ENCODE results near the gene OAS2. TPM values are rescaled to one million over a fixed set of nuclear protein-coding genes. Genes with fewer than 3 reads are reported as not detected.

OAS2 gene
- total and polyA plus RNA-seq, 9 of the 15 experiments (the other 6 are each of a cell fraction or from before 2014, with no cell fraction given) = 0.13 to 0.85 TPM; not detected in 7

DNA sequence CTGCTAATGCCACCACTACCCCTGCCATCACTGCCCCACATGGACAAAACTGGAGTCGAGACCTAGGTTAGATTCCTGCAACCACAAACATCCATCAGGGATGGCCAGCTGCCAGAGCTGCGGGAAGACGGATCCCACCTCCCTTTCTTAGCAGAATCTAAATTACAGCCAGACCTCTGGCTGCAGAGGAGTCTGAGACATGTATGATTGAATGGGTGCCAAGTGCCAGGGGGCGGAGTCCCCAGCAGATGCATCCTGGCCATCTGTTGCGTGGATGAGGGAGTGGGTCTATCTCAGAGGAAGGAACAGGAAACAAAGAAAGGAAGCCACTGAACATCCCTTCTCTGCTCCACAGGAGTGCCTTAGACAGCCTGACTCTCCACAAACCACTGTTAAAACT is 7.1 kb upstream of the OAS2 start:
- no TSS peak for BruUV-seq (replicated peaks)
- in situ Hi-C loops (cut with MboI) = no loop called here
- Histone ChIP-seq H3K79me2 (ENCODE audit: control insufficient read depth, insufficient read depth, low read length) (no peaks in the 10 kb centered on the region), H3K27ac (ENCODE audit: extremely low read depth, low read depth, low read length) (no peak overlapping the region), H3K4me1 (replicated peaks in 1 of 2; ENCODE audit: control insufficient read depth in 2 of 2, insufficient read depth in 2 of 2, low read length in 2 of 2) (no peaks in the 10 kb centered on the region), H3K9me1 (ENCODE audit: control insufficient read depth, insufficient read depth, low read length) (peaks cover 2% of the 10 kb centered on the region), H3K4me3 (no peak overlapping the region), H2AFZ (ENCODE audit: low read depth, low read length) (no peak overlapping the region), H3K9ac (ENCODE audit: insufficient read depth in 1 of 2, low read depth in 2 of 2, low read length in 2 of 2) (no peak overlapping the region), H3K27me3 (ENCODE audit: control insufficient read depth in 2 of 2, insufficient read depth in 2 of 2, low read length in 2 of 2) (peaks cover 0 to 33% of the 10 kb centered on the region in 2 experiments; a peak in 2 of 5 replicates), H3K36me3 (ENCODE audit: control insufficient read depth, insufficient read depth, low read length) (no peaks in the 10 kb centered on the region), H3K9me3 (replicated peaks; ENCODE audit: control insufficient read depth, insufficient read depth, low read depth, low read length) (no peaks in the 10 kb centered on the region), H3K4me2 (ENCODE audit: insufficient read depth, low read length) (no peak overlapping the region), H4K20me1 (replicated peaks; ENCODE audit: control insufficient read depth, insufficient read depth, low read length) (no peaks in the 10 kb centered on the region)
- 3% methylated on average over 5 of the region's 5 CpGs for WGBS (ENCODE audit: insufficient coverage, low coverage, missing lambda C conversion rate)
- DNase-seq (ENCODE audit: extremely low read depth in 1 of 4, low spot score in 3 of 4) (no peak), FAIRE-seq (no peak), ATAC-seq (no peak)
- intact Hi-C loops (cut with micrococcal nuclease) = no loop called here
- POLR2A ChIA-PET = no interaction called here
- CTCF ChIA-PET (ENCODE audit: low intra/inter-chr PET ratio) = no interaction called here
- TF ChIP-seq, protein P1, sequence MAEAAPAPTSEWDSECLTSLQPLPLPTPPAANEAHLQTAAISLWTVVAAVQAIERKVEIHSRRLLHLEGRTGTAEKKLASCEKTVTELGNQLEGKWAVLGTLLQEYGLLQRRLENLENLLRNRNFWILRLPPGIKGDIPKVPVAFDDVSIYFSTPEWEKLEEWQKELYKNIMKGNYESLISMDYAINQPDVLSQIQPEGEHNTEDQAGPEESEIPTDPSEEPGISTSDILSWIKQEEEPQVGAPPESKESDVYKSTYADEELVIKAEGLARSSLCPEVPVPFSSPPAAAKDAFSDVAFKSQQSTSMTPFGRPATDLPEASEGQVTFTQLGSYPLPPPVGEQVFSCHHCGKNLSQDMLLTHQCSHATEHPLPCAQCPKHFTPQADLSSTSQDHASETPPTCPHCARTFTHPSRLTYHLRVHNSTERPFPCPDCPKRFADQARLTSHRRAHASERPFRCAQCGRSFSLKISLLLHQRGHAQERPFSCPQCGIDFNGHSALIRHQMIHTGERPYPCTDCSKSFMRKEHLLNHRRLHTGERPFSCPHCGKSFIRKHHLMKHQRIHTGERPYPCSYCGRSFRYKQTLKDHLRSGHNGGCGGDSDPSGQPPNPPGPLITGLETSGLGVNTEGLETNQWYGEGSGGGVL (CRISPR knock-in tag; IDR thresholded peaks at IDR 0.05) = no peak
- TF ChIP-seq, protein P2, sequence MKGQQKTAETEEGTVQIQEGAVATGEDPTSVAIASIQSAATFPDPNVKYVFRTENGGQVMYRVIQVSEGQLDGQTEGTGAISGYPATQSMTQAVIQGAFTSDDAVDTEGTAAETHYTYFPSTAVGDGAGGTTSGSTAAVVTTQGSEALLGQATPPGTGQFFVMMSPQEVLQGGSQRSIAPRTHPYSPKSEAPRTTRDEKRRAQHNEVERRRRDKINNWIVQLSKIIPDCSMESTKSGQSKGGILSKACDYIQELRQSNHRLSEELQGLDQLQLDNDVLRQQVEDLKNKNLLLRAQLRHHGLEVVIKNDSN (CRISPR knock-in tag; IDR thresholded peaks at IDR 0.05) = no peak
- TF ChIP-seq KDM5B (IDR thresholded peaks at IDR 0.05; ENCODE audit: insufficient replicate concordance, low read depth, low read length) (no peak), BMI1 (IDR thresholded peaks at IDR 0.05; ENCODE audit: low read length) (no peak), NONO (IDR thresholded peaks at IDR 0.05; ENCODE audit: low read depth in 2 of 2, low read length in 1 of 2) (no peak), SRSF1 (IDR thresholded peaks at IDR 0.05; ENCODE audit: low read depth, low read length) (no peak), ZNF124 (CRISPR knock-in tag; IDR thresholded peaks at IDR 0.05) (no peak), XRCC3 (IDR thresholded peaks at IDR 0.05) (no peak), MCM5 (IDR thresholded peaks at IDR 0.05; ENCODE audit: low read depth) (no peak), C11orf30 (IDR thresholded peaks at IDR 0.05; ENCODE audit: low read depth) (no peak), EP300 (IDR thresholded peaks at IDR 0.05; ENCODE audit: low read length) (no peak)
- TF ChIP-seq, protein P3, sequence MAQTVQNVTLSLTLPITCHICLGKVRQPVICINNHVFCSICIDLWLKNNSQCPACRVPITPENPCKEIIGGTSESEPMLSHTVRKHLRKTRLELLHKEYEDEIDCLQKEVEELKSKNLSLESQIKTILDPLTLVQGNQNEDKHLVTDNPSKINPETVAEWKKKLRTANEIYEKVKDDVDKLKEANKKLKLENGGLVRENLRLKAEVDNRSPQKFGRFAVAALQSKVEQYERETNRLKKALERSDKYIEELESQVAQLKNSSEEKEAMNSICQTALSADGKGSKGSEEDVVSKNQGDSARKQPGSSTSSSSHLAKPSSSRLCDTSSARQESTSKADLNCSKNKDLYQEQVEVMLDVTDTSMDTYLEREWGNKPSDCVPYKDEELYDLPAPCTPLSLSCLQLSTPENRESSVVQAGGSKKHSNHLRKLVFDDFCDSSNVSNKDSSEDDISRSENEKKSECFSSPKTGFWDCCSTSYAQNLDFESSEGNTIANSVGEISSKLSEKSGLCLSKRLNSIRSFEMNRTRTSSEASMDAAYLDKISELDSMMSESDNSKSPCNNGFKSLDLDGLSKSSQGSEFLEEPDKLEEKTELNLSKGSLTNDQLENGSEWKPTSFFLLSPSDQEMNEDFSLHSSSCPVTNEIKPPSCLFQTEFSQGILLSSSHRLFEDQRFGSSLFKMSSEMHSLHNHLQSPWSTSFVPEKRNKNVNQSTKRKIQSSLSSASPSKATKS (CRISPR knock-in tag; IDR thresholded peaks at IDR 0.05) = no peak
- TF ChIP-seq, protein P4, sequence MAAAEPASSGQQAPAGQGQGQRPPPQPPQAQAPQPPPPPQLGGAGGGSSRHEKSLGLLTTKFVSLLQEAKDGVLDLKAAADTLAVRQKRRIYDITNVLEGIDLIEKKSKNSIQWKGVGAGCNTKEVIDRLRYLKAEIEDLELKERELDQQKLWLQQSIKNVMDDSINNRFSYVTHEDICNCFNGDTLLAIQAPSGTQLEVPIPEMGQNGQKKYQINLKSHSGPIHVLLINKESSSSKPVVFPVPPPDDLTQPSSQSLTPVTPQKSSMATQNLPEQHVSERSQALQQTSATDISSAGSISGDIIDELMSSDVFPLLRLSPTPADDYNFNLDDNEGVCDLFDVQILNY (CRISPR knock-in tag; IDR thresholded peaks at IDR 0.05) = no peak
- TF ChIP-seq, protein P5, sequence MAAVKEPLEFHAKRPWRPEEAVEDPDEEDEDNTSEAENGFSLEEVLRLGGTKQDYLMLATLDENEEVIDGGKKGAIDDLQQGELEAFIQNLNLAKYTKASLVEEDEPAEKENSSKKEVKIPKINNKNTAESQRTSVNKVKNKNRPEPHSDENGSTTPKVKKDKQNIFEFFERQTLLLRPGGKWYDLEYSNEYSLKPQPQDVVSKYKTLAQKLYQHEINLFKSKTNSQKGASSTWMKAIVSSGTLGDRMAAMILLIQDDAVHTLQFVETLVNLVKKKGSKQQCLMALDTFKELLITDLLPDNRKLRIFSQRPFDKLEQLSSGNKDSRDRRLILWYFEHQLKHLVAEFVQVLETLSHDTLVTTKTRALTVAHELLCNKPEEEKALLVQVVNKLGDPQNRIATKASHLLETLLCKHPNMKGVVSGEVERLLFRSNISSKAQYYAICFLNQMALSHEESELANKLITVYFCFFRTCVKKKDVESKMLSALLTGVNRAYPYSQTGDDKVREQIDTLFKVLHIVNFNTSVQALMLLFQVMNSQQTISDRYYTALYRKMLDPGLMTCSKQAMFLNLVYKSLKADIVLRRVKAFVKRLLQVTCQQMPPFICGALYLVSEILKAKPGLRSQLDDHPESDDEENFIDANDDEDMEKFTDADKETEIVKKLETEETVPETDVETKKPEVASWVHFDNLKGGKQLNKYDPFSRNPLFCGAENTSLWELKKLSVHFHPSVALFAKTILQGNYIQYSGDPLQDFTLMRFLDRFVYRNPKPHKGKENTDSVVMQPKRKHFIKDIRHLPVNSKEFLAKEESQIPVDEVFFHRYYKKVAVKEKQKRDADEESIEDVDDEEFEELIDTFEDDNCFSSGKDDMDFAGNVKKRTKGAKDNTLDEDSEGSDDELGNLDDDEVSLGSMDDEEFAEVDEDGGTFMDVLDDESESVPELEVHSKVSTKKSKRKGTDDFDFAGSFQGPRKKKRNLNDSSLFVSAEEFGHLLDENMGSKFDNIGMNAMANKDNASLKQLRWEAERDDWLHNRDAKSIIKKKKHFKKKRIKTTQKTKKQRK (IDR thresholded peaks at IDR 0.05; ENCODE audit: borderline replicate concordance, low read depth, low read length) = no peak
